Esophagus muscularis mucosa (tissue), 4 donors: Measurements from ENCODE around the gene LRRTM4. TPM values are rescaled to one million over a fixed set of nuclear protein-coding genes. Genes with fewer than 3 reads are reported as not detected.
"Not testable (repeated sequence)": the region's sequence is repeated elsewhere in the genome, so short reads cannot be mapped to it uniquely, and the experiment has no call there.

Experiments
- DNase-seq: peaks from one replicate; pipeline ENCODE4 v3.0.0-alpha.2; 2017; ENCODE audit errors: extremely low spot score
- H3K27ac ChIP-seq, 4 donors: fragments of 200-600 bp; sonication (generic); replicated peaks in 1 of 4; 1 replicate in 3 of 4; 2 replicates in 1 of 4; pipeline ENCODE4 v1.5.1; 2016 to 2019; ENCODE audit warnings: mild to moderate bottlenecking in 1 of 4
- H3K27me3 ChIP-seq, 4 donors: fragments of 200-600 bp; sonication (generic); one replicate each; pipeline versions ENCODE4 v1.5.1 to v1.6.0; 2016 to 2019
- H3K36me3 ChIP-seq, 4 donors: fragments of 200-600 bp; sonication (generic); one replicate each; pipeline ENCODE4 v1.5.1; 2016 to 2019
- H3K4me1 ChIP-seq, 4 donors: fragments of 200-600 bp; sonication (generic); one replicate each; pipeline ENCODE4 v1.5.1; 2016 to 2019
- H3K4me3 ChIP-seq, 4 donors: fragments of 200-600 bp; sonication (generic); 1 replicate in 2 of 4; 2 replicates in 2 of 4; pipeline ENCODE4 v1.5.1; 2016 to 2019; ENCODE audit warnings: mild to moderate bottlenecking in 4 of 4, moderate library complexity in 1 of 4
- H3K9me3 ChIP-seq, 4 donors: fragments of 200-600 bp; sonication (generic); 1 replicate in 3 of 4; 2 replicates in 1 of 4; pipeline ENCODE4 v1.5.1; 2016 to 2019
- CTCF ChIP-seq, 3 experiments: fragments of 200-600 bp in 2 of 3; fragments of 450-650 bp in 1 of 3; sonication (generic) in 2 of 3; IDR thresholded peaks; one replicate each; pipeline ENCODE4 v1.5.1; 2017 to 2019; ENCODE audit warnings: antibody characterized with exemption in 3 of 3, mild to moderate bottlenecking in 2 of 3, moderate library complexity in 1 of 3
- EP300 ChIP-seq: sonication (generic); formaldehyde crosslinking; IDR thresholded peaks from one replicate; pipeline ENCODE4 v1.6.1; 2017; ENCODE audit warnings: antibody characterized with exemption
- POLR2A ChIP-seq: fragments of 450-650 bp; IDR thresholded peaks from one replicate; pipeline ENCODE4 v1.6.1; 2017; ENCODE audit warnings: antibody characterized with exemption, moderate library complexity, mild to moderate bottlenecking, low read depth
- POLR2AphosphoS5 ChIP-seq, 2 donors: sonication (generic); formaldehyde crosslinking; IDR thresholded peaks; one replicate each; pipeline ENCODE4 v1.6.1; 2017; ENCODE audit warnings: antibody characterized with exemption in 2 of 2
- WGBS: methylation state at CpG from one replicate; pipeline ENCODE4 v1.1.5; 2018; 5-methylcytosine and 5-hydroxymethylcytosine counted together
- intact Hi-C: fragments of 100-400 bp; cut with DNase I; formaldehyde crosslinking; loops from one replicate; pipeline ENCODE4 v1.15.1; 2023
- total RNA-seq, 4 donors: library from RNA; depleted of rRNA; stranded (reverse); fragments of >200 nt; gene quantifications; one replicate each; pipeline versions ENCODE4 v1.1.0 to v1.2.1, GENCODE V29; 2016

The LRRTM4 gene
- total RNA-seq, 4 donors from 2014 or later = 0.17 to 0.97 (median 0.41) TPM

- H3K4me1 ChIP-seq = no peaks in the 10 kb centered on the region
- no peak for DNase-seq
- intact Hi-C loops = no loop called here
- no peaks in the 10 kb centered on the region for H3K9me3 ChIP-seq
- no peak overlapping the region for H3K4me3 ChIP-seq
- H3K27me3 ChIP-seq = peaks cover 0 to 4% (median 0%) of the 10 kb centered on the region in 4 donors
- no peaks in the 10 kb centered on the region for H3K36me3 ChIP-seq
- WGBS = 42% methylated on average over 1 of the region's 1 CpG
- H3K27ac ChIP-seq = no peak overlapping the region
- TF ChIP-seq EP300 (no peak), POLR2A (no peak), CTCF (IDR thresholded peaks at IDR 0.05) (no peak), POLR2AphosphoS5 (IDR thresholded peaks at IDR 0.05) (no peak)
Measured at GRCh38 chr2:77095096-77095495, 427.1 kb downstream of the LRRTM4 start.

GRCh38 chr2:77088424-77088823 lies 433.8 kb downstream of the LRRTM4 start:
- H3K27ac ChIP-seq, H3K4me3 ChIP-seq, intact Hi-C loops, H3K9me3 ChIP-seq, H3K27me3 ChIP-seq, H3K4me1 ChIP-seq, DNase-seq, H3K36me3 ChIP-seq: not testable (repeated sequence)
- WGBS = 29% methylated on average over 13 of the region's 13 CpGs

GRCh38 chr2:77087987-77088414 lies 434.2 kb downstream of the LRRTM4 start:
- no peaks in the 10 kb centered on the region for H3K9me3 ChIP-seq
- no peaks in the 10 kb centered on the region for H3K36me3 ChIP-seq
- intact Hi-C loops = no loop called here
- no peaks in the 10 kb centered on the region for H3K4me1 ChIP-seq
- no peak overlapping the region for H3K27ac ChIP-seq
- H3K4me3 ChIP-seq = no peak overlapping the region
- TF ChIP-seq EP300 (no peak), CTCF (IDR thresholded peaks at IDR 0.05) (no peak), POLR2A (no peak), POLR2AphosphoS5 (IDR thresholded peaks at IDR 0.05) (no peak)
- 58% methylated on average over 6 of the region's 6 CpGs for WGBS
- no peak for DNase-seq
- peaks cover 0 to 9% (median 0%) of the 10 kb centered on the region in 4 donors for H3K27me3 ChIP-seq

GRCh38 chr2:77086478-77086877 lies 435.7 kb downstream of the LRRTM4 start:
- 74% methylated on average over 8 of the region's 8 CpGs for WGBS
- no peak for TF ChIP-seq POLR2A
- TF ChIP-seq CTCF (IDR thresholded peaks at IDR 0.05) = no peak
- TF ChIP-seq EP300 = no peak
- no peak for TF ChIP-seq POLR2AphosphoS5 (IDR thresholded peaks at IDR 0.05)
- Histone ChIP-seq H3K4me1 (no peaks in the 10 kb centered on the region), H3K9me3 (no peaks in the 10 kb centered on the region), H3K27me3 (peaks cover 0 to 9% (median 0%) of the 10 kb centered on the region in 4 donors), H3K36me3 (no peaks in the 10 kb centered on the region), H3K27ac (no peak overlapping the region), H3K4me3 (no peak overlapping the region)
- intact Hi-C loops = no loop called here
- no peak for DNase-seq

GRCh38 chr2:77086051-77086450 lies 436.1 kb downstream of the LRRTM4 start:
- Histone ChIP-seq H3K4me1 (no peaks in the 10 kb centered on the region), H3K9me3 (no peaks in the 10 kb centered on the region), H3K4me3 (no peak overlapping the region), H3K27ac (no peak overlapping the region), H3K36me3 (no peaks in the 10 kb centered on the region), H3K27me3 (peaks cover 0 to 9% (median 0%) of the 10 kb centered on the region in 4 donors)
- intact Hi-C loops = no loop called here
- no peak for DNase-seq
- no peak for TF ChIP-seq CTCF (IDR thresholded peaks at IDR 0.05)
- TF ChIP-seq POLR2A = no peak
- no peak for TF ChIP-seq POLR2AphosphoS5 (IDR thresholded peaks at IDR 0.05)
- no peak for TF ChIP-seq EP300
- 87% methylated on average over 2 of the region's 2 CpGs for WGBS
